IMR-90 (cell line): ENCODE measurements around the gene SLC29A2. TPM values are rescaled to one million over a fixed set of nuclear protein-coding genes. Genes with fewer than 3 reads are reported as not detected.

Experiments
- ATAC-seq: fragments of 200-7000 bp; cut with Tn5 transposase; 2 replicates; pipeline ENCODE4 v1.9.1; 2020; ENCODE audit warnings: low read depth, mild to moderate bottlenecking, moderate library complexity
- BruUV-seq: library from RNA; stranded (reverse); fragments of 400-500 nt; replicated peaks from 2 replicates; lab custom pipeline; 2021; lab: Mats Ljungman, UMichigan
- CTCF ChIA-PET: fragments of 300-600 bp; formaldehyde crosslinking; extraction: SDS; loops from one replicate; lab custom pipeline; 2021; ENCODE audit warnings: antibody characterized with exemption; lab: Yijun Ruan, JAX
- POLR2A ChIA-PET: fragments of 300-600 bp; sonication (Branson Sonifier 250); formaldehyde crosslinking; loops from one replicate; lab custom pipeline; 2022; ENCODE audit warnings: antibody characterized with exemption; ENCODE audit not compliant: unreplicated experiment; lab: Charles Lee
- DNase-seq: peaks from one replicate; pipeline ENCODE4 v3.0.0; 2013
- H2AFZ ChIP-seq: replicated peaks from 2 replicates; pipeline ENCODE3; 2013; ENCODE audit warnings: low read length, mild to moderate bottlenecking; ENCODE audit not compliant: poor library complexity
- H2AK5ac ChIP-seq: 2 replicates; pipeline ENCODE4 v1.6.1; 2013; ENCODE audit warnings: low read depth, low read length, inconsistent platforms
- H2AK9ac ChIP-seq: replicated peaks from 2 replicates; pipeline ENCODE3; 2013; ENCODE audit warnings: mild to moderate bottlenecking, low read depth, low read length, moderate library complexity; ENCODE audit not compliant: poor library complexity
- H2BK120ac ChIP-seq: 2 replicates; pipeline ENCODE4 v1.6.1; 2013; ENCODE audit warnings: low read depth, low read length, inconsistent platforms
- H2BK15ac ChIP-seq: 3 replicates; pipeline ENCODE4 v1.6.1; 2013; ENCODE audit warnings: low read depth, low read length, inconsistent platforms
- H2BK20ac ChIP-seq: 2 replicates; pipeline ENCODE4 v1.6.1; 2013; ENCODE audit warnings: low read depth, mild to moderate bottlenecking, inconsistent platforms, low read length, moderate library complexity
- H2BK5ac ChIP-seq: 2 replicates; pipeline ENCODE4 v1.6.1; 2013; ENCODE audit warnings: mild to moderate bottlenecking, low read depth, low read length, inconsistent platforms; ENCODE audit not compliant: poor library complexity, severe bottlenecking
- H3K14ac ChIP-seq: replicated peaks from 2 replicates; pipeline ENCODE4 v1.6.1; 2013; ENCODE audit warnings: low read depth, low read length, inconsistent platforms
- H3K18ac ChIP-seq: 2 replicates; pipeline ENCODE4 v1.6.1; 2013; ENCODE audit warnings: low read depth, low read length, control low read depth
- H3K23ac ChIP-seq: 2 replicates; pipeline ENCODE4 v1.6.1; 2013; ENCODE audit warnings: low read depth, low read length, inconsistent platforms
- H3K27ac ChIP-seq: 2 replicates; pipeline ENCODE4 v1.5.1; 2013; ENCODE audit warnings: mild to moderate bottlenecking, control low read depth, low read length; ENCODE audit not compliant: insufficient read depth
- H3K27me3 ChIP-seq: 2 replicates; pipeline ENCODE4 v1.6.1; 2013; ENCODE audit warnings: low read length; ENCODE audit not compliant: control insufficient read depth, insufficient read depth
- H3K36me3 ChIP-seq: 2 replicates; pipeline ENCODE4 v1.6.1; 2013; ENCODE audit warnings: low read length, mixed read lengths; ENCODE audit not compliant: control insufficient read depth, insufficient read depth
- H3K4ac ChIP-seq: 2 replicates; pipeline ENCODE4 v1.6.1; 2013; ENCODE audit warnings: low read depth, low read length, inconsistent platforms
- H3K4me1 ChIP-seq: 2 replicates; pipeline ENCODE4 v1.6.1; 2013; ENCODE audit warnings: low read length, mixed read lengths; ENCODE audit not compliant: control insufficient read depth, insufficient read depth
- H3K4me2 ChIP-seq: 2 replicates; pipeline ENCODE4 v1.6.1; 2013; ENCODE audit warnings: low read depth, mild to moderate bottlenecking, control low read depth, low read length, moderate library complexity
- H3K4me3 ChIP-seq: 2 replicates; pipeline ENCODE4 v1.5.1; 2013; ENCODE audit warnings: low read depth, mild to moderate bottlenecking, control low read depth, low read length, moderate library complexity; ENCODE audit not compliant: insufficient read depth
- H3K56ac ChIP-seq: 2 replicates; pipeline ENCODE4 v1.6.1; 2013; ENCODE audit warnings: low read length, inconsistent platforms; ENCODE audit not compliant: insufficient read depth; ENCODE audit errors: extremely low read depth
- H3K79me1 ChIP-seq, 2 experiments: 2 replicates each; pipeline ENCODE4 v1.6.1; 2013; ENCODE audit warnings: low read length in 2 of 2, inconsistent platforms in 1 of 2, low read depth in 1 of 2
- H3K9ac ChIP-seq: 2 replicates; pipeline ENCODE4 v1.6.1; 2013; ENCODE audit warnings: low read depth, low read length, control low read depth
- H3K9me1 ChIP-seq: 2 replicates; pipeline ENCODE4 v1.6.1; 2013; ENCODE audit warnings: low read length, inconsistent platforms; ENCODE audit not compliant: insufficient read depth
- H3K9me3 ChIP-seq: 2 replicates; pipeline ENCODE4 v1.6.1; 2013; ENCODE audit warnings: low read length; ENCODE audit not compliant: control insufficient read depth, insufficient read depth
- H4K20me1 ChIP-seq: 2 replicates; pipeline ENCODE4 v1.6.1; 2013; ENCODE audit warnings: low read length, inconsistent platforms; ENCODE audit not compliant: insufficient read depth
- H4K5ac ChIP-seq: 2 replicates; pipeline ENCODE4 v1.6.1; 2013; ENCODE audit warnings: mild to moderate bottlenecking, low read depth, low read length, control low read depth
- H4K8ac ChIP-seq, 2 experiments: 2 replicates each; pipeline ENCODE4 v1.6.1; 2013; ENCODE audit warnings: low read depth in 2 of 2, low read length in 2 of 2, control low read depth in 1 of 2, inconsistent platforms in 1 of 2
- H4K91ac ChIP-seq: 2 replicates; pipeline ENCODE4 v1.6.1; 2013; ENCODE audit warnings: low read depth, low read length, inconsistent platforms; ENCODE audit not compliant: insufficient read depth
- CEBPB ChIP-seq: IDR thresholded peaks from 2 replicates; pipeline ENCODE4 v1.6.1; 2012; ENCODE audit warnings: low read depth, low read length, improper control_type of control experiment
- CHD1 ChIP-seq: IDR thresholded peaks from 2 replicates; pipeline ENCODE4 v1.6.1; 2012; ENCODE audit warnings: low read depth, low read length, improper control_type of control experiment
- FOS ChIP-seq: fragments of 150-350 bp; IDR thresholded peaks from 2 replicates; pipeline ENCODE4 v1.6.1; 2016; ENCODE audit warnings: low read depth, low read length
- MAZ ChIP-seq: IDR thresholded peaks from 2 replicates; pipeline ENCODE4 v1.6.1; 2012; ENCODE audit warnings: low read depth, mild to moderate bottlenecking, low read length, improper control_type of control experiment, moderate library complexity, borderline replicate concordance
- NFE2L2 ChIP-seq: fragments of 150-350 bp; IDR thresholded peaks from 2 replicates; pipeline ENCODE4 v1.6.1; 2016; ENCODE audit warnings: low read depth, mild to moderate bottlenecking, low read length
- RAD21 ChIP-seq: IDR thresholded peaks from 2 replicates; pipeline ENCODE4 v1.6.1; 2012; ENCODE audit warnings: low read length, improper control_type of control experiment
- RFX5 ChIP-seq: IDR thresholded peaks from 2 replicates; pipeline ENCODE4 v1.8.0; 2012; ENCODE audit warnings: low read depth, mild to moderate bottlenecking, low read length, moderate library complexity
- WGBS, 2 experiments: methylation state at CpG; one replicate each; pipeline versions ENCODE4 v1.1.5 to v1.1.7; 2013; ENCODE audit warnings: missing lambda C conversion rate in 2 of 2; ENCODE audit not compliant: insufficient read length in 1 of 2; ENCODE audit errors: extremely low coverage in 2 of 2; 5-methylcytosine and 5-hydroxymethylcytosine counted together
- dilution Hi-C: fragments of 300-500 bp; cut with HindIII; formaldehyde crosslinking; loops from one replicate; pipeline ENCODE4 v1.14.3; 2018; ENCODE audit warnings: low sequenced_read_pairs; ENCODE audit not compliant: unreplicated experiment
- in situ Hi-C: fragments of 300-500 bp; cut with MboI; formaldehyde crosslinking; loops from 3 replicates; pipeline ENCODE4 v1.14.3; 2019; ENCODE audit warnings: low sequenced_read_pairs, inconsistent platforms, mixed read lengths
- intact Hi-C: fragments of 100-400 bp; cut with micrococcal nuclease; formaldehyde crosslinking; loops from 2 replicates; pipeline ENCODE4 v1.10.0; 2022
- polyA plus RNA-seq, 3 experiments: library from polyadenylated mRNA; depleted of rRNA; stranded (reverse); fragments of >200 nt; gene quantifications; 2 replicates each; pipeline ENCODE4 v1.2.3, GENCODE V29; 2012; ENCODE audit warnings: low replicate concordance in 1 of 3
- total RNA-seq: library from RNA; depleted of rRNA; stranded (reverse); fragments of >200 nt; gene quantifications from 2 replicates; pipeline ENCODE4 v1.2.3, GENCODE V29; 2012
- TF ChIP-seq, protein P1 (sequence below): conservative IDR thresholded peaks from 2 replicates; pipeline ENCODE4 v1.5.1; 2012; ENCODE audit warnings: mild to moderate bottlenecking, low read depth, low read length, improper control_type of control experiment
- TF ChIP-seq, protein P2 (sequence below): fragments of 150-350 bp; IDR thresholded peaks from 2 replicates; pipeline ENCODE4 v1.6.1; 2017; ENCODE audit warnings: mild to moderate bottlenecking, antibody characterized with exemption, low read length, low read depth
- TF ChIP-seq, protein P3 (sequence below): fragments of 150-350 bp; IDR thresholded peaks from 2 replicates; pipeline ENCODE4 v1.6.1; 2016; ENCODE audit warnings: low read depth, mild to moderate bottlenecking, low read length, moderate library complexity, borderline replicate concordance

Gene SLC29A2
- total and polyA plus RNA-seq, 2 of the 4 experiments (the other 2 are of a cell fraction) = under 0.01 to 1.2 TPM

DNA sequence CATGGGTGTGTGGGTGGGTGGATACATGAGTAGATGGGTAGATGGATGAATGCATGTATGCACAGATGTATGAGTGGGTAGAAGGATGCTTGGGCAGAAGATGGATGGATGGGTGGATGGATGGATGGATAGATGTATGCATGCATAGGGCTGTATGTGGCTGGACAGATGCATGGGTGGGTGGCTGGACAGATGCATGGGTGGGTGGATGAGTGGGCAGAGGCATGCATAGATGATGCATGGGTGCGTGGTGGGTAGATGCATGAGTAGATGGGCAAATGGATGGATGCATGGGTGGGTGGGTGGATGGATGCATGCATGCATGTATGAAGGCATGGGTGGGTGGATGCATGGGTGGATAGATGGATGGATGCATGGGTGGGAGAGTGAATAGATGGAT, 47.9 kb downstream of the SLC29A2 start:
- no peaks in the 10 kb centered on the region for H3K36me3 ChIP-seq
- DNase-seq = no peak
- H2AFZ ChIP-seq = peak overlapping the region; percentile 63
- H3K9ac ChIP-seq = no peak overlapping the region
- intact Hi-C loops = no loop called here
- no peak overlapping the region for H3K4me3 ChIP-seq
- in situ Hi-C loops = no loop called here
- no peaks in the 10 kb centered on the region for H3K9me3 ChIP-seq
- no peaks in the 10 kb centered on the region for H3K27me3 ChIP-seq
- WGBS, 2 experiments = 89% methylated on average over 1 of the region's 1 CpG; no CpG with 5 or more reads in 1 of the 2 experiments
- no peak overlapping the region; the same call in 1 of the 2 replicates for H3K23ac ChIP-seq
- no peak overlapping the region for H4K91ac ChIP-seq
- no peaks in the 10 kb centered on the region for H4K20me1 ChIP-seq
- BruUV-seq = no TSS peak
- peak overlapping the region; percentile 13; the same call in 1 of the 2 replicates for H3K4ac ChIP-seq
- no peak overlapping the region for H3K18ac ChIP-seq
- H4K5ac ChIP-seq = no peak overlapping the region
- H2BK15ac ChIP-seq = no peak overlapping the region
- peak overlapping the region; percentile 1 for H2AK9ac ChIP-seq
- H3K4me2 ChIP-seq = no peak overlapping the region
- H3K9me1 ChIP-seq = peaks cover 35% of the 10 kb centered on the region
- TF ChIP-seq RAD21 (no peak), FOS (no peak), CEBPB (no peak), RFX5 (no peak), NFE2L2 (no peak), CHD1 (no peak), MAZ (no peak)
- TF ChIP-seq, protein P1, sequence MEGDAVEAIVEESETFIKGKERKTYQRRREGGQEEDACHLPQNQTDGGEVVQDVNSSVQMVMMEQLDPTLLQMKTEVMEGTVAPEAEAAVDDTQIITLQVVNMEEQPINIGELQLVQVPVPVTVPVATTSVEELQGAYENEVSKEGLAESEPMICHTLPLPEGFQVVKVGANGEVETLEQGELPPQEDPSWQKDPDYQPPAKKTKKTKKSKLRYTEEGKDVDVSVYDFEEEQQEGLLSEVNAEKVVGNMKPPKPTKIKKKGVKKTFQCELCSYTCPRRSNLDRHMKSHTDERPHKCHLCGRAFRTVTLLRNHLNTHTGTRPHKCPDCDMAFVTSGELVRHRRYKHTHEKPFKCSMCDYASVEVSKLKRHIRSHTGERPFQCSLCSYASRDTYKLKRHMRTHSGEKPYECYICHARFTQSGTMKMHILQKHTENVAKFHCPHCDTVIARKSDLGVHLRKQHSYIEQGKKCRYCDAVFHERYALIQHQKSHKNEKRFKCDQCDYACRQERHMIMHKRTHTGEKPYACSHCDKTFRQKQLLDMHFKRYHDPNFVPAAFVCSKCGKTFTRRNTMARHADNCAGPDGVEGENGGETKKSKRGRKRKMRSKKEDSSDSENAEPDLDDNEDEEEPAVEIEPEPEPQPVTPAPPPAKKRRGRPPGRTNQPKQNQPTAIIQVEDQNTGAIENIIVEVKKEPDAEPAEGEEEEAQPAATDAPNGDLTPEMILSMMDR = no peak
- TF ChIP-seq, protein P2, sequence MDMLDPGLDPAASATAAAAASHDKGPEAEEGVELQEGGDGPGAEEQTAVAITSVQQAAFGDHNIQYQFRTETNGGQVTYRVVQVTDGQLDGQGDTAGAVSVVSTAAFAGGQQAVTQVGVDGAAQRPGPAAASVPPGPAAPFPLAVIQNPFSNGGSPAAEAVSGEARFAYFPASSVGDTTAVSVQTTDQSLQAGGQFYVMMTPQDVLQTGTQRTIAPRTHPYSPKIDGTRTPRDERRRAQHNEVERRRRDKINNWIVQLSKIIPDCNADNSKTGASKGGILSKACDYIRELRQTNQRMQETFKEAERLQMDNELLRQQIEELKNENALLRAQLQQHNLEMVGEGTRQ = no peak
- TF ChIP-seq, protein P3, sequence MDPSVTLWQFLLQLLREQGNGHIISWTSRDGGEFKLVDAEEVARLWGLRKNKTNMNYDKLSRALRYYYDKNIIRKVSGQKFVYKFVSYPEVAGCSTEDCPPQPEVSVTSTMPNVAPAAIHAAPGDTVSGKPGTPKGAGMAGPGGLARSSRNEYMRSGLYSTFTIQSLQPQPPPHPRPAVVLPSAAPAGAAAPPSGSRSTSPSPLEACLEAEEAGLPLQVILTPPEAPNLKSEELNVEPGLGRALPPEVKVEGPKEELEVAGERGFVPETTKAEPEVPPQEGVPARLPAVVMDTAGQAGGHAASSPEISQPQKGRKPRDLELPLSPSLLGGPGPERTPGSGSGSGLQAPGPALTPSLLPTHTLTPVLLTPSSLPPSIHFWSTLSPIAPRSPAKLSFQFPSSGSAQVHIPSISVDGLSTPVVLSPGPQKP = no peak
- H2BK20ac ChIP-seq = no peak overlapping the region
- H3K56ac ChIP-seq = no peak overlapping the region
- H2AK5ac ChIP-seq = peak overlapping the region; percentile 98; the same call in 1 of the 2 replicates
- CTCF ChIA-PET = no interaction called here
- no peak overlapping the region for H3K14ac ChIP-seq
- dilution Hi-C loops = no loop called here
- no peak overlapping the region for H4K8ac ChIP-seq
- no peak overlapping the region for H2BK120ac ChIP-seq
- H2BK5ac ChIP-seq = no peak overlapping the region
- POLR2A ChIA-PET = no interaction called here
- ATAC-seq = no peak
- peaks cover 0 to 39% of the 10 kb centered on the region in 2 experiments; a peak in 3 of 4 replicates for H3K79me1 ChIP-seq
- H3K27ac ChIP-seq = no peak overlapping the region
- peaks cover 46% of the 10 kb centered on the region for H3K4me1 ChIP-seq
